Activated CD4-positive, alpha-beta T cell treated with anti-CD3 and anti-CD28 coated beads, Interleukin-2, Interleukin-6, amounts not matched to agents 100 ng/mL and 50 ng/mL, durations not matched to agents 16 hours and 8 hours (primary cell): ENCODE data around the gene CCHCR1.
"Not testable (repeated sequence)": the region's sequence is repeated elsewhere in the genome, so short reads cannot be mapped to it uniquely, and the experiment has no call there.

Experiments
- DNase-seq: peaks from one replicate; pipeline ENCODE4 v3.0.0-alpha.2; 2020

CCHCR1 gene

GRCh38 chr6:31157513-31158139, at the start of gene CCHCR1:
CCHCR1 (minus strand) TSS chr6:31157802; CDS start chr6:31157600, 202 bp downstream.
- DNase-seq: no peak

GRCh38 chr6:31205638-31206037, 48.0 kb upstream of the CCHCR1 start:
- DNase-seq: no peak

GRCh38 chr6:31204751-31205145, 47.1 kb upstream of the CCHCR1 start:
- DNase-seq: no peak

- peak; percentile 76 for DNase-seq
Measured at GRCh38 chr6:31203345-31203979, 45.9 kb upstream of the CCHCR1 start.

- peak; percentile 55 for DNase-seq
Measured at GRCh38 chr6:31202259-31203166, 44.9 kb upstream of the CCHCR1 start.

GRCh38 chr6:31199105-31199452, 41.5 kb upstream of the CCHCR1 start:
- DNase-seq: not testable (repeated sequence)

GRCh38 chr6:31197559-31198305, 40.1 kb upstream of the CCHCR1 start:
- peak; percentile 95 for DNase-seq

GRCh38 chr6:31196251-31197022, 38.8 kb upstream of the CCHCR1 start:
- peak; percentile 33 for DNase-seq

- DNase-seq: not testable (repeated sequence)
Measured at GRCh38 chr6:31195308-31195979, 37.8 kb upstream of the CCHCR1 start.

- no peak for DNase-seq
Measured at GRCh38 chr6:31194061-31194834, 36.6 kb upstream of the CCHCR1 start.

- no peak for DNase-seq
Measured at GRCh38 chr6:31193206-31193605, 35.6 kb upstream of the CCHCR1 start.

- peak; percentile 72 for DNase-seq
Measured at GRCh38 chr6:31192431-31193105, 35.0 kb upstream of the CCHCR1 start.

- DNase-seq: no peak
Measured at GRCh38 chr6:31190488-31190887, 32.9 kb upstream of the CCHCR1 start.

GRCh38 chr6:31189223-31189622, 31.6 kb upstream of the CCHCR1 start:
- not testable (repeated sequence) for DNase-seq

GRCh38 chr6:31187780-31188194, 30.2 kb upstream of the CCHCR1 start:
- DNase-seq: no peak

- DNase-seq: no peak
Measured at GRCh38 chr6:31186052-31186734, 28.6 kb upstream of the CCHCR1 start.

- peak; percentile 58 for DNase-seq
Measured at GRCh38 chr6:31185695-31186051, 28.1 kb upstream of the CCHCR1 start.

GRCh38 chr6:31183859-31184258, 26.3 kb upstream of the CCHCR1 start:
- not testable (repeated sequence) for DNase-seq

- not testable (repeated sequence) for DNase-seq
Measured at GRCh38 chr6:31183287-31183686, 25.7 kb upstream of the CCHCR1 start.

GRCh38 chr6:31180500-31180899, 22.9 kb upstream of the CCHCR1 start:
- DNase-seq: peak; percentile 80
